Activated CD4-positive, alpha-beta T cell treated with anti-CD3 and anti-CD28 coated beads, Interleukin-2, amount 50 U/mL, for 24 hours (primary cell): Measurements from ENCODE around the gene MAGEA10.
"Not testable (repeated sequence)": the region's sequence is repeated elsewhere in the genome, so short reads cannot be mapped to it uniquely, and the experiment has no call there.

Source experiments
- DNase-seq, 2 donors: peaks; one replicate each; pipeline ENCODE4 v3.0.0-alpha.2; 2020; ENCODE audit warnings: low read depth in 1 of 2, low spot score in 1 of 2

Gene MAGEA10

DNA sequence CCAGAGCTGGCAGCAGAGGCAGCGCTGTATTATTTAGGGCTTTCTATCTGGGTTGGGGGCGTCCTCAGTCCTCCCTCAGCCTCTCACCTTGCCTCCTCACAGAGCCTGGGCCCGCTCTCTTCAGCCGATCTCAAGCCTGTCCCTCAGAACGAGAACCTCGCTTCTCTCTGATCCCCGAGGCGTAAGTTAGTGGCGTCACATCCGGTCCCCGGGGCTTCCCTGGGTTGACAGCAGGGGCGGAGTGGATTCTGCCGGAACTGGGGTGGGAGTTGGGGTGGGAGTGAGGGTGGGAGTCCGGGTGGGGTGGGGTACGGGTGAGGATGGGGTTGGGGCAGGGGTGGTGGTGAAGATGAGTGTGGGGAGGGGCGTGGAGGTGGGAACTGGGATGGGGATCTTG is at the start of gene MAGEA10:
Gene MAGEA10 (minus strand): TSS at position 190 of the 397 bp plus-strand sequence. CDS start 2,957 bp downstream, outside the sequence.
- DNase-seq, result no peak

GRCh38 chrX:152177497-152178269 is 39.3 kb upstream of the MAGEA10 start:
- DNase-seq, result no peak

- DNase-seq, result no peak
Measured at GRCh38 chrX:152177052-152177451, 38.7 kb upstream of the MAGEA10 start.

DNA sequence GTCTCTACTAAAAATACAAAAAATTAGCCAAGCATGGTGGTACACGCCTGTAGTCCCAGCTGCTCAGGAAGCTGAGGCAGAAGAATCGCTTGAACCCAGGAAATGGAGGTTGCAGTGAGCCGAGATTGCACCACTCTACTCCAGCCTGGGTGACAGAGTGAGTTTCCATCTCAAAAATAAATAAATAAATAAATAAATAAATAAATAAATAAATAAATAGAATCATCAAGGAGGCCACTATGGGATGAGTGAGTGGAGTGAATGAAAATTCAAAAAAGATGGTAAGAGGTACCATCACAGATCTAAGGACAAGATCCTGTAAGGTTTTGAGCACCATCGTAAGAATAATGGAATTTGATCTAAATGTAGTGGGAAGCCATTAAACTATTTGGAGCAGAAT is 37.5 kb upstream of the MAGEA10 start:
- DNase-seq, result not testable (repeated sequence)

GRCh38 chrX:152173923-152174322 is 35.5 kb upstream of the MAGEA10 start:
- DNase-seq, result not testable (repeated sequence)

- DNase-seq, result no peak
Measured at GRCh38 chrX:152170621-152171020, 32.2 kb upstream of the MAGEA10 start.

- no peak for DNase-seq
Measured at GRCh38 chrX:152165033-152165743, 26.8 kb upstream of the MAGEA10 start.

- no peak for DNase-seq
Measured at GRCh38 chrX:152157042-152157441, 18.7 kb upstream of the MAGEA10 start.

DNA sequence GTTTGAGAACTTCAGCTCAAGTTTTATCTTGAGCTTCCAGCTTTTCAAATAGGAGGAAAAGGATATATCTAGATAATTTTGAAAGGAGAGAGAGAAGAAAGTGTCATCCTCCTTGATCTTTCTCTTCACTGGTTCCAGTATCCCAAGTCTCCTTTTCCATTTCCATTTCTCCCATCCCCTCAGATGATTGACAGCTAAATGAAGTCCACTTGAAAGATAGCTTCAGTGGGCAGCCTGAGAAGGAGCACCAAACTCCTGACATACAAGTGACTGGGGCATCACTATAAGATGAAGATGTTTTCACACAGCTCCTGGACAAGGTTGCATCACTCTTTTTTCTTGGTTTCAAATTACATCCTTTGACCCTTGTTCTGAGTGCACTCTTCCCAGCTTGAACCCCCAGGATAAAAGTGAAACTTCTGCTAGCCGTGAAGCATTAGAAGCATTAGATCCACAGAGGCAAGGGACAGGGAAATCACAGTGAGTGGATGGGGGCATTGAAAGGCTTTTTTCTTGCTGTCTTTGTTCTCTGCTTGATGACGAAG is 17.5 kb upstream of the MAGEA10 start:
- no peak for DNase-seq

- no peak for DNase-seq
Measured at GRCh38 chrX:152154050-152154449, 15.7 kb upstream of the MAGEA10 start.

GRCh38 chrX:152151256-152151655 is 12.9 kb upstream of the MAGEA10 start:
- no peak for DNase-seq

- DNase-seq, result no peak
Measured at GRCh38 chrX:152149648-152150047, 11.3 kb upstream of the MAGEA10 start.

- DNase-seq, result no peak
Measured at GRCh38 chrX:152139589-152139988, 1.2 kb upstream of the MAGEA10 start.

- DNase-seq, result no peak
Measured at GRCh38 chrX:152137771-152138387, 498 bp downstream of the MAGEA10 start.

DNA sequence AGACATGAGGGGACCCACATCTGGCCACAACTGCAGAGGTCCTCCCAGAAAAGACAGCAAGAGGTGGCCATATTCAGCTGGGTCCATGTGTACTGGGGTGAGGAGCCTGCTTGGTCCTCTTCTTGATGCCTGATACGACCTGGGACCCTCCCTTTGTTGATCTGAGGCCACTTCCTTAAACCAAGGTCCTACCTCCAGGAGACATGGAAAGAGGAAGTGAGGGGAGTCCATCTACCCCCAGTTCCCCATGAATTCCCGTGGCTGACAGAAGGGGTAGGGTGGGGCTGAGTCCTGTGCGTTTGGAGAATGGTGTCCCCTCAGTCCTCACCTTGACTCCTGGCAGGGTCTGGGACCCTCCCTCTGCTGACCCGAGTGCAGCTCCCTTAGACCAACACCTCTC is 2.1 kb downstream of the MAGEA10 start:
- no peak for DNase-seq

DNA sequence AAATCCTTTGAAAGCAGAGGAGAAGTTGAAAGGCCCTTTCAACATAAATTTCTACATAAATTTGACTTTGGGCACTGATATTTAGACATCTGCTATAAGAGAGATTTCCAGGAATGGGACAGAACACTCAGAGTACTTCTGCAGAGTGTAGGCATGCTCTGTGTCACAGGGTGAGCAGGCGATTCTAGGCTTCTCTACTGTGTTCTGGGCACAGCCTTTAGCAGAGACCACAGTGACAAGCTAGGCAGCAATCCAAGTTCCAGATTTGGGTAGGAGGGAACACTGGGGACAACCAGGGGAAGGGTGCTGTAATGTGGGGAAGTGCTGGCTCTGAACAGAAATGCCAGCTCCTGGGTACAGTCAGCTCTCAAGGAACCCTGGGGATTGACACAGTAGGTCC is 6.9 kb downstream of the MAGEA10 start:
- no peak for DNase-seq

DNA sequence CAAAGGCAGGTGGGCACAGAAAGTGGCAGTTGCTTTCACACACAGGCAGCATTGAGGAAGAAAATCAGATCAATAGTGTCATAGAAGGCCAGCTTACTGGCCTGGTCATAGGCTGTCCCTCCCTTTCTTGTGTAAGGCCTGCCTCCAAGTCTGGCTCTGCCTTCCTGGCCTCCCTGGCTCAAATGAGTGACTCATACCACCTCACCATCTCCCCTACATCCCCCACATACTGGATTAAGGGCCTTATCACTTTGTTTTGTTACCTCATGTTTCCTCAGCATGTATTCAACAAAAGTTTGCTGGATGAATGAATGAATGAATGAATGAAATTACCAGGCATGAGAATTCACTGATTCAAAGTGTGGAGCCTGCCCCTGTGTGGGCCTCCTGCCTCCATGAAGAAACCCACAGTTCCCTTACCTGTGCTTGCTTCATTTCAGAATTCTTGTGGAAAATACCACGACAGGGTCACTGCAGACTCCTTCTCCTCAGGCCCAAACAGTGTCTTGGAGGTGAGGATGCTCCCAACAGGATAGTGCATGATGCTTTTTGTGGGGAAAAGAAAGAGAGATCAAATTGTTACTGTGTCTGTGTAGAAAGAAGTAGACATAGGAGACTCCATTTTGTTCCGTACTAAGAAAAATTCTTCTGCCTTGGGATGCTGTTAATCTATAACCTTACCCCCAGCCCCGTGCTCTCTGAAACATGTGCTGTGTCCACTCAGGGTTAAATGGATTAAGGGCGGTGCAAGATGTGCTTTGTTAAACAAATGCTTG is 9.1 kb downstream of the MAGEA10 start:
- not testable (repeated sequence) for DNase-seq

GRCh38 chrX:152117305-152117704 is 21.1 kb downstream of the MAGEA10 start:
- no peak for DNase-seq

- DNase-seq, result no peak
Measured at GRCh38 chrX:152108527-152108926, 29.9 kb downstream of the MAGEA10 start.

GRCh38 chrX:152103866-152104265 is 34.5 kb downstream of the MAGEA10 start:
- no peak for DNase-seq

DNA sequence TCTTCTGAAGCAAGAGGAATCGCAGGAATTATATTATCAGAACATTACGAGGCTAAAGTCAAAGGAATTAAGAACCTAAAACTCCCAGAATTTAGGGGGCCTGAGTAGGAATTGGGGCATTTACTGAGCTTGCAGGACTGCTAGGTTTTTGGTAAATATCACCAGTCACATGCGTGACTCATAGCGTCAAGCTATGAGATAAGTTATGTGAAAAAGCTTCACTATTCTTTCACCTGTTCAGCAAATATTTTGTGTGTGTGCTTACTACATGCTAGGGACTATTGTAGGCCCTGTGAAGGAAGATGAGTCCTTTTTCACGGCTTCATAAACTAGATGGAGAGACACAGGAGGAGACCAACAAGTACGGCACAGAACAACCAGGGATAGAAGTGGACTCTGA is 52.2 kb downstream of the MAGEA10 start:
- DNase-seq, result no peak
